ENCODE measurements around the gene DOCK3. TPM values are rescaled to one million over a fixed set of nuclear protein-coding genes. Genes with fewer than 3 reads are reported as not detected.

Gene DOCK3
- total RNA-seq, 1 experiment from 2014 or later: 8.3 TPM

DNA sequence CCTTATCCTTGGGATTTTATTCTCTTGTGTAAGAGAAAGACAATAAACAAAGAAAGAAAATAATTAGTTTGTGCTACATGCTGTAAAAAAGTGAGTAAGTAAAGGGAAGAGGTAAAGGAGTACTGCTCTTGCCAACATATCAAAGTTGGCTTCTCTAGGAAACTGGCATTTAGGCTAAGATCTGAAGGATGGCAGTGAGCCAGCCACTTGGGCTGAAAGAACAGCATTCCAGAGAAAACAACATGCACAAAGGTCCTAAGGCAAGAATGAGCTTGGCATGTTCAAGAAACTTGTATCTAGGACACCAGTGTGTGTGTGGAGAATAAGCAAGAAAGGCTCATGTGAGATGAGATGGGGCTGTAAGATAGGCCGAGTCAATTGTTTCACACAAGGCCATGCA is 464.9 kb downstream of the DOCK3 start:
- no peak overlapping the region for H3K23ac ChIP-seq (ENCODE audit: insufficient read length, low read depth, low read length)
- no peak overlapping the region for H2AFZ ChIP-seq (ENCODE audit: low read length)
- no peak overlapping the region for H2AK5ac ChIP-seq (ENCODE audit: insufficient read length, low read length)
- no peaks in the 10 kb centered on the region for H3K4me1 ChIP-seq (ENCODE audit: insufficient read depth, low read length)
- 0 out of 4 replicates have a peak, but pooled peaks cover 0 to 2% of the 10 kb centered on the region in 2 experiments for H3K4me1 Mint-ChIP-seq
- H3K36me3 Mint-ChIP-seq (ENCODE audit: insufficient read depth in 1 of 3, low read depth in 3 of 3): no peaks in the 10 kb centered on the region
- H4K91ac ChIP-seq (ENCODE audit: insufficient read length, low read depth, low read length): no peak overlapping the region
- no peak overlapping the region for H4K5ac ChIP-seq (ENCODE audit: insufficient read length, low read depth, low read length)
- H2BK5ac ChIP-seq (ENCODE audit: insufficient read length, low read length): no peak overlapping the region
- no peak overlapping the region for H3K4me3 Mint-ChIP-seq
- no peak for DNase-seq
- H3K9me3 Mint-ChIP-seq: no peaks in the 10 kb centered on the region
- H3K27me3 Mint-ChIP-seq (ENCODE audit: low read depth): no peaks in the 10 kb centered on the region
- no peak overlapping the region for H2BK12ac ChIP-seq (ENCODE audit: insufficient read length, low read depth, low read length)
- no peaks in the 10 kb centered on the region for H4K20me1 ChIP-seq (ENCODE audit: control insufficient read depth, insufficient read depth, insufficient read length)
- H3K27me3 ChIP-seq (ENCODE audit: insufficient read depth, low read length): no peaks in the 10 kb centered on the region
- H3K27ac Mint-ChIP-seq: no peak overlapping the region
- WGBS (ENCODE audit: extremely low coverage, insufficient read length, low lambda C conversion rate): no CpG with 5 or more reads among the region's 1 CpG
- no peak overlapping the region for H3K27ac ChIP-seq (ENCODE audit: insufficient read length, low read depth, low read length)
- no peaks in the 10 kb centered on the region for H3K79me1 ChIP-seq (ENCODE audit: insufficient read depth, low read depth, low read length, poor library complexity, severe bottlenecking)
- no peak overlapping the region for H3K4ac ChIP-seq (ENCODE audit: low read depth, low read length)
- H3K23me2 ChIP-seq (ENCODE audit: insufficient read length, low read depth, low read length, poor library complexity, severe bottlenecking): no peaks in the 10 kb centered on the region
- TF ChIP-seq, protein P1, sequence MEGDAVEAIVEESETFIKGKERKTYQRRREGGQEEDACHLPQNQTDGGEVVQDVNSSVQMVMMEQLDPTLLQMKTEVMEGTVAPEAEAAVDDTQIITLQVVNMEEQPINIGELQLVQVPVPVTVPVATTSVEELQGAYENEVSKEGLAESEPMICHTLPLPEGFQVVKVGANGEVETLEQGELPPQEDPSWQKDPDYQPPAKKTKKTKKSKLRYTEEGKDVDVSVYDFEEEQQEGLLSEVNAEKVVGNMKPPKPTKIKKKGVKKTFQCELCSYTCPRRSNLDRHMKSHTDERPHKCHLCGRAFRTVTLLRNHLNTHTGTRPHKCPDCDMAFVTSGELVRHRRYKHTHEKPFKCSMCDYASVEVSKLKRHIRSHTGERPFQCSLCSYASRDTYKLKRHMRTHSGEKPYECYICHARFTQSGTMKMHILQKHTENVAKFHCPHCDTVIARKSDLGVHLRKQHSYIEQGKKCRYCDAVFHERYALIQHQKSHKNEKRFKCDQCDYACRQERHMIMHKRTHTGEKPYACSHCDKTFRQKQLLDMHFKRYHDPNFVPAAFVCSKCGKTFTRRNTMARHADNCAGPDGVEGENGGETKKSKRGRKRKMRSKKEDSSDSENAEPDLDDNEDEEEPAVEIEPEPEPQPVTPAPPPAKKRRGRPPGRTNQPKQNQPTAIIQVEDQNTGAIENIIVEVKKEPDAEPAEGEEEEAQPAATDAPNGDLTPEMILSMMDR (conservative IDR thresholded peaks at IDR 0.05): no peak
- H3K79me2 ChIP-seq (ENCODE audit: insufficient read depth, low read length): no peaks in the 10 kb centered on the region
- H3K56ac ChIP-seq (ENCODE audit: insufficient read length, low read depth, low read length): no peak overlapping the region
- H2BK120ac ChIP-seq (ENCODE audit: low read depth, low read length, poor library complexity, severe bottlenecking): no peak overlapping the region
- no peak overlapping the region for H3K4me2 ChIP-seq (ENCODE audit: insufficient read depth, insufficient read length, low read length)
- H2BK20ac ChIP-seq (ENCODE audit: low read depth, low read length, poor library complexity, severe bottlenecking): no peak overlapping the region
- H4K8ac ChIP-seq (replicated peaks; ENCODE audit: insufficient read length, low read depth, low read length): no peak overlapping the region
- no peaks in the 10 kb centered on the region for H3K9me3 ChIP-seq (ENCODE audit: control insufficient read depth, low read depth, low read length)
- no peak overlapping the region for H3K14ac ChIP-seq (ENCODE audit: insufficient read depth, low read length)
- H3T11ph ChIP-seq (ENCODE audit: low read length): no peak overlapping the region
- H3K9ac ChIP-seq (ENCODE audit: extremely low read depth, insufficient read length, low read length): no peak overlapping the region
- no peak overlapping the region for H3K18ac ChIP-seq (ENCODE audit: insufficient read length, low read depth, low read length)
- no peak overlapping the region for H2BK15ac ChIP-seq (ENCODE audit: low read depth, low read length)

All from H9 (cell line).